ENCODE results near the gene CCT5.

Gene CCT5

DNA sequence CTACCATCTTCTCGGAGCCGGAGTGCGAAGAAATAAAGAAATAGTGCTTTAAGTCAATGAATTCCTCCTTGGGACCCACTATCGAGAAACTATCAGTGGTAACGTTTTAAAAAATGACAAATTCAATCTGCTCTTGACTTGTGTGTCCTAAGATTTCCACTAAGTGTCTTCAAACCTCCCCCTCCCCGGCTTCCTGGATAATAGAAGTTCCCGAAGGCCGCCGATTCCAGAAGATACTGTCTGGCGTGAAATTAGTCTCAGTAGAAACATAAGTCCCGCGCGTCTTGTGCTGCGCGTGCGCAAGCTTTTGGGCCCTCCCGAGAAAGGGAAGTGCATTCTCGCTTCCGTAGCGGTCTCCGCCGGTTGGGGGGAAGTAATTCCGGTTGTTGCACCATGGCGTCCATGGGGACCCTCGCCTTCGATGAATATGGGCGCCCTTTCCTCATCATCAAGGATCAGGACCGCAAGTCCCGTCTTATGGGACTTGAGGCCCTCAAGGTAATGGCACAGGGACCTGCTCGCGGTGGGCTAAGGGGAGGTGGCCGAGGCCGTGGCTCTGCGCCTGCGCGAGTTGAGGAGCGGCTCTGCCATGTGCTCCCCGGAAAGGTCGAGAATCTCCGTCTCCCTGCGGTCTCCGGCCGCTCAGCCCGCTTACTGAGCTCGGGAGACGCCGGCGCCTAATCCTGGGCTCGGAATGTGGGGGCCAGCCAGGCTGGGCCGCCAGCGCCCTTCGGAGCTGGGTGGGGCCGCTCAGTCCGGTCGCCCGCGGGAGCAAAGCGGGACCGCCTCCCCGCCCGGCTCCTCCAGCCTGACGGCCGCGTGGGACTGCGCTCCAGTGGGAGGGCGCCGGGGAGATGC lies at the start of gene CCT5:
CCT5 (plus strand) TSS at position 333 of the 858 bp plus-strand sequence; CDS start at position 394, 61 bp downstream.
- Histone ChIP-seq H3K9ac (peak within 1 kb of the TSS; percentile 92 to 100 (median 97)), H3K36me3 (peaks cover 27 to 45% (median 39%) of the 10 kb centered on the region in 11 experiments), H3K4me1 (peaks cover 37 to 44% (median 39%) of the 10 kb centered on the region in 10 experiments), H3K27ac (peak within 1 kb of the TSS; percentile 93 to 100 (median 99)), H3K27me3 (no peaks in the 10 kb centered on the region), H3K9me3 (replicated peaks in 1 of 11) (peaks cover 0 to 4% (median 0%) of the 10 kb centered on the region in 11 experiments; a peak in 3 of 22 replicates), H4K20me1 (peaks cover 40 to 45% (median 42%) of the 10 kb centered on the region in 11 experiments), H3K4me2 (peak within 1 kb of the TSS; percentile 83 to 95 (median 93)), H3K4me3 (peak within 1 kb of the TSS; percentile 89 to 98 (median 94))
- TF ChIP-seq Cebpa-rat (IDR thresholded peaks at IDR 0.05): peak in 4 of 11 experiments; percentile 66 to 92 (median 78); a peak in 8 of 22 replicates

DNA sequence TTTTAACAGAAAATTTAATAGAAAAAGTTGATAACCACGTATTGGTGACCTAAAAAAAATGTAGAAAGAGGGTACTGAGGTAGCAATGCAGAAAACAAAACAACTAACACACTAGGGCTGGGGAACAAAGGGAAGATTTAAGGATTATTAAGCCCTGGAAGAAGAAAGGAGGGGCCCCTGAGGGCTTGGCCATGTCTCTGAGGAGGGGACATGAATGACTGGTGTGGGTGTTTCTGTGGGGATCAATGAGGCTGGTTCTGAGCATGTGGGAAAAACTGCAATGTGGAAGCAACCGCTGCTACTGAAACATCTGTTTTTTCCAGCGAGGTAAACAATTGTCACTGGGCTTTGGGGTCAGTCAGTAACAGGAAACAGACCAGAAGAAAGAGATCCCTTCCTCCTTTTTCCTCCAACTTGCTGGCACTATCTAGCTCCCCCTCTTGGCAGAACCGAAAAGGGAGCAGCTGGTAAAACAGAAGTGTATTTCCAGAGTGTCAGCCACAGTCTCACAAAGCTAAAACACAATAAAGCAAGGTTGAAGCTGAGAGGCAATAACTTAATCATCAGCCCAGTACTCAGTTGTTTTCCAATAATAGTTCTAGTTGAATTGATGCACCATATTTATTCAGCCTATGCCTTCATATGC lies 48.7 kb upstream of the CCT5 start:
- 0 out of 20 replicates have a peak, but pooled peaks cover 0 to 5% (median 0%) of the 10 kb centered on the region in 10 experiments for H3K4me1 ChIP-seq
- H3K9ac ChIP-seq: no peak overlapping the region
- H4K20me1 ChIP-seq: no peaks in the 10 kb centered on the region
- peaks cover 0 to 9% (median 0%) of the 10 kb centered on the region in 11 experiments; a peak in 3 of 22 replicates for H3K36me3 ChIP-seq
- no peaks in the 10 kb centered on the region for H3K27me3 ChIP-seq
- peak overlapping the region in 2 of 11 experiments; percentile 2 to 6; a peak in 1 of 22 replicates for H3K4me2 ChIP-seq
- no peak overlapping the region for H3K4me3 ChIP-seq
- no peak for TF ChIP-seq Cebpa-rat (IDR thresholded peaks at IDR 0.05)
- peaks cover 24 to 41% (median 28%) of the 10 kb centered on the region in 11 experiments for H3K9me3 ChIP-seq (replicated peaks in 1 of 11)
- H3K27ac ChIP-seq: no peak overlapping the region

DNA sequence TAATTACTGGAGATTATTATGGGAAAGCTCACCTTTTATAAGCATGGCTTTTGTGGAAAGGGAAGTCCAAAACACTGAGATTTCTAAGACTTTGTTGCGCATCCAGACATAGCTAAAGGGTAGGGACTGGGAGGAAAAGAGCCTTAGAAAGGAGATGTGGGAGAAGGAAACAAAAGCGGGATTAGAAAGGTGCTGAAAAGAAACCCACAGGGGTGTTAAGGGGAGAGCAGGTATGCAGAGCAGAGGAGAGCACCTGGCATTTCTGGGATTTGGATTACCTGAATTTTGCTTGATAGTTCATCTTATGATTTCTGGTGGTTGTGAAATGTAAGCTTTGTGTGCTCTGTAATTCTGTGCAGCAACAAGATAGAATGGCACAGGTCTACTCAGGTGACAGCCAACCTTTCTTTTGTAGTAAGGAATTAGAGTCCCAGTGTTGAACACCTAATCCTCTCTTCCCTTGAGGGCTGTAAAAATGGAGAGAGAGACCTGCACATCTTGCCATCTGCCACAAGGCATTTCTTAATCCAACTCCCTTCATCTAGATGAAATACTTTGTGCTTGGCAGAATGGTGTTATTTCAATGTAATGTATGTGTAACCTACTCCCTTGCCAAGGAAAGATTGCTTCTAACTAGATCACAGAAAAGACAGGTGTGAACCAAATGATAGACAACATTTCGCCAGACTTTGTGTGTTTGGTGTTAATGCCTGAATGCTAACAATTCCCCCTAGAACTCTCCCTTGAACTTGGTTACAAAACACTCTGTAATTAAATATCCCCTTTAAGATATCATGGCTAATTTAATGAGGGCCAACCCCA lies 47.8 kb upstream of the CCT5 start:
- Histone ChIP-seq H3K27ac (no peak overlapping the region), H3K4me2 (no peak overlapping the region), H3K27me3 (no peaks in the 10 kb centered on the region), H3K9me3 (replicated peaks in 1 of 11) (peaks cover 18 to 35% (median 21%) of the 10 kb centered on the region in 11 experiments), H3K4me3 (no peak overlapping the region), H4K20me1 (no peaks in the 10 kb centered on the region), H3K36me3 (peaks cover 0 to 9% (median 0%) of the 10 kb centered on the region in 11 experiments; a peak in 3 of 22 replicates), H3K4me1 (0 out of 20 replicates have a peak, but pooled peaks cover 0 to 5% (median 0%) of the 10 kb centered on the region in 10 experiments), H3K9ac (no peak overlapping the region)
- TF ChIP-seq Cebpa-rat (IDR thresholded peaks at IDR 0.05): no peak

DNA sequence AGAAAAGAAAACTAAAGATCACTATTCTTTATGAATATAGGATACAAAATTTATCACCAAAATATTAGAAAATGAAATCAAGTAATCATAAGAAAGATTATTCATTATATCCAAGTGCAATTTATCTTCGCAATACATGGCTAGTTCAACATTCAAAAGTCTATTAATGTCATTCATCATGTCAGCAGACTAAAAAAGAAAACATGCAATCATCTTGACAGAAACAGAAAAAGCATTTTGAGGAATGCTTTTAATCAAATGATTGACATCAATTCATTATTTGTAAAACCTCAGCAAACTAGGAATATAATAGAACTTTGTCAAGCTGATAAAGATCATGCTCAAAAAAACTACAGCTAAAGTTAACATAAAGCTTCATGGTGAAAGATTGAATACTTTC lies 41.1 kb upstream of the CCT5 start:
- Histone ChIP-seq H3K4me1 (no peaks in the 10 kb centered on the region), H3K9me3 (replicated peaks in 1 of 11) (peaks cover 0 to 6% (median 0%) of the 10 kb centered on the region in 11 experiments; a peak in 3 of 22 replicates), H4K20me1 (no peaks in the 10 kb centered on the region), H3K27ac (no peak overlapping the region), H3K4me3 (no peak overlapping the region), H3K9ac (no peak overlapping the region), H3K4me2 (no peak overlapping the region), H3K27me3 (no peaks in the 10 kb centered on the region), H3K36me3 (peaks cover 0 to 5% (median 0%) of the 10 kb centered on the region in 11 experiments; a peak in 2 of 22 replicates)
- no peak for TF ChIP-seq Cebpa-rat (IDR thresholded peaks at IDR 0.05)

DNA sequence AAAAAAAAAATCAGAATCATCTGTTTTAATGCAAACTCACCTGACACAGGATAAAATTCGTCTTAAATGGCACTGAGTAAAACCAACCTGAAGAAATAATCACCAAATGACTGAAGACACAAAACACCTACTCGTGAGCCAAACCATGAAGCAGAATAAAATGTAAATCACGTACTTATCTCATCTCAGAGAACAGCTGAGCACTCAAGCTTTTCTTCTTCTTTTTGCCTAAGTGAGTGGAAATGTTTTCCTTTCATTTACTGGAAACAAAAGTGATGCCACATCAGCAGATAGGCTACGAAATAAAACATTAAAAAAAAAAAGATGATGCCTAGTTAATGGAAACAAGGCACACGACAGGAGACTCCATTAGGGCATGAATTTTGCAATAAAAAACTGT lies 36.8 kb upstream of the CCT5 start:
- TF ChIP-seq Cebpa-rat (IDR thresholded peaks at IDR 0.05): no peak
- Histone ChIP-seq H3K4me2 (no peak overlapping the region), H3K4me1 (no peaks in the 10 kb centered on the region), H3K36me3 (peaks cover 0 to 5% (median 0%) of the 10 kb centered on the region in 11 experiments; a peak in 1 of 22 replicates), H4K20me1 (no peaks in the 10 kb centered on the region), H3K4me3 (no peak overlapping the region), H3K9ac (no peak overlapping the region), H3K9me3 (replicated peaks in 1 of 11) (no peaks in the 10 kb centered on the region), H3K27ac (no peak overlapping the region), H3K27me3 (no peaks in the 10 kb centered on the region)

DNA sequence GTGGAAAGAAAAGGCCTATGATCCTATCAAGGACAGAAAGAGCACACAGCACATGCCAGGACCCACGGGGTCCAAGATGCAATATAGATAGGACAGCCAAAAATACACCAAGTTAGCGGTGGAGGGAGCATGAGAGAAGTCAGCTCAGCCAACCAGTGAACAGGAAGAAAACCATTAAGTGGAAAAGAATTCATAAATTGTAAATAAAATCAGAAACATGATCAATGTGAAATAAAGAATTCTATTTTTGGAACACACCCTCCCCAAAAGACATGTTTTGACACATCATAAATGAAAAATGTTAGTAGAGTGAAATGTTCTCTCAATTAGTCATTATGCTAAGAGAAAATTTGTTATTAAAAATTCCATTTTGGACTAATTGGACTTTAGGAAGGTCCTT lies 36.0 kb upstream of the CCT5 start:
- Histone ChIP-seq H3K9me3 (replicated peaks in 1 of 11) (no peaks in the 10 kb centered on the region), H3K4me2 (no peak overlapping the region), H3K27me3 (no peaks in the 10 kb centered on the region), H3K27ac (no peak overlapping the region), H3K4me3 (no peak overlapping the region), H3K36me3 (peaks cover 0 to 5% (median 0%) of the 10 kb centered on the region in 11 experiments; a peak in 1 of 22 replicates), H4K20me1 (no peaks in the 10 kb centered on the region), H3K4me1 (no peaks in the 10 kb centered on the region), H3K9ac (no peak overlapping the region)
- TF ChIP-seq Cebpa-rat (IDR thresholded peaks at IDR 0.05): no peak

DNA sequence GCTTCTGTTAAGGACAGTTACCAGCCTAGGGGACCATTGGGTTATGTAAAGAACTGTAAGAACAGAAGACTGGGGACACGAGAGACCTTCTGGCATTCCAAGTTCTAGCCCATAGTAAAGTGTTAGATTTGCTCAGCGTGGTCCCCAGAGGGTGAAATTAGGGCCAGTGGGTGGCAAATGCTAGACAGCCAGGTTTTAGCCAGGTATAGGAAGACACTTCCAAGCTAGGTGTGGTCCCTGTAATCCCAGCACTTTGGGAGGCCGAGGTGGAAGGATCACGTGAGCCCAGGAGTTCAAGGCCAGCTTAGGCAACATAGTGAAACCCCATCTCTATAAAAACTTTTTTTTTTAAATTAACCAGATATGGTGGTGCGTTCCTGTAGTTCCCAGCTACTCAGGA lies 34.7 kb upstream of the CCT5 start:
- Histone ChIP-seq H3K4me1 (no peaks in the 10 kb centered on the region), H3K9ac (no peak overlapping the region), H3K36me3 (peaks cover 0 to 5% (median 0%) of the 10 kb centered on the region in 11 experiments; a peak in 2 of 22 replicates), H3K4me3 (no peak overlapping the region), H3K27me3 (no peaks in the 10 kb centered on the region), H4K20me1 (no peaks in the 10 kb centered on the region), H3K4me2 (no peak overlapping the region), H3K9me3 (replicated peaks in 1 of 11) (no peaks in the 10 kb centered on the region), H3K27ac (no peak overlapping the region)
- no peak for TF ChIP-seq Cebpa-rat (IDR thresholded peaks at IDR 0.05)

DNA sequence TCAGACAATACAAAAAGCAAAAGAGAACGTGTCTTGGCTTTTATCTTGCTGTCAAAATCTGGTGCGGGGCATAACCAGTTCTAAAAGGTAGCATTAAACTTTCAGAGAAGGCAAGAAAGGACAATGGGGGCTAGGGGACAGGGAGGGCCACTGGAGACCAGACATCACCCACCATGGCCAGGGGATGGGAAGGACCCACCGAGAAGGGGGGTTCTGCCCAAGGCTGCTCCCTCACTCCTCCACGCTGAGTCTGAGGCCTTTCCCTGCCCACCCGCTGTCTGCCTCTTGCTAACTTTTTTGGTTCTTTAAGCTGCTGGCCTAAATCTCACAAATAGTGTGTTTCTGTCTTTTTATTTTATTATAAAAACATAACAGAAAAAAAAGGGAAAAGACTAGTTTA lies 34.0 kb upstream of the CCT5 start:
- H3K36me3 ChIP-seq: peaks cover 0 to 12% (median 1%) of the 10 kb centered on the region in 11 experiments; a peak in 7 of 22 replicates
- H3K27ac ChIP-seq: no peak overlapping the region
- H3K27me3 ChIP-seq: no peaks in the 10 kb centered on the region
- H3K4me1 ChIP-seq: no peaks in the 10 kb centered on the region
- H3K9ac ChIP-seq: no peak overlapping the region
- no peaks in the 10 kb centered on the region for H3K9me3 ChIP-seq (replicated peaks in 1 of 11)
- no peak for TF ChIP-seq Cebpa-rat (IDR thresholded peaks at IDR 0.05)
- no peak overlapping the region for H3K4me2 ChIP-seq
- no peak overlapping the region for H3K4me3 ChIP-seq
- H4K20me1 ChIP-seq: no peaks in the 10 kb centered on the region
